ENCODE results near the gene TRIM23. TPM values are rescaled to one million over a fixed set of nuclear protein-coding genes. Genes with fewer than 3 reads are reported as not detected.

Gene TRIM23
- total RNA-seq, 2 experiments from 2014 or later: 9.9 to 10.3 TPM

- DNase-seq (no peak), ATAC-seq (no peak)
- Mint-ChIP-seq H3K9me3 (ENCODE audit: low read depth) (no peaks in the 10 kb centered on the region), H3K36me3 (peaks cover 67% of the 10 kb centered on the region), H3K4me1 (peaks cover 45% of the 10 kb centered on the region), H3K27ac (no peak overlapping the region), H3K27me3 (no peaks in the 10 kb centered on the region), H3K4me3 (no peak overlapping the region)
- CTCF ChIA-PET: no interaction called here
These were observed 68.8 kb downstream of the TRIM23 start for GRCh38 chr5:65555287-65555686.

GRCh38 chr5:65553941-65554340 lies 70.2 kb downstream of the TRIM23 start:
- ATAC-seq (no peak), DNase-seq (no peak)
- Mint-ChIP-seq H3K27ac (no peak overlapping the region), H3K4me1 (peaks cover 44% of the 10 kb centered on the region), H3K4me3 (no peak overlapping the region), H3K36me3 (peaks cover 70% of the 10 kb centered on the region), H3K27me3 (no peaks in the 10 kb centered on the region), H3K9me3 (ENCODE audit: low read depth) (no peaks in the 10 kb centered on the region)
- CTCF ChIA-PET: interaction anchor here (0.8 kb wide), 1 partner anchor 743 kb away, joined by 3 read pairs; no protein-coding TSS in a partner anchor

GRCh38 chr5:65548281-65548680 lies 75.9 kb downstream of the TRIM23 start:
- H3K9me3 Mint-ChIP-seq (ENCODE audit: low read depth): no peaks in the 10 kb centered on the region
- DNase-seq: peak; percentile 69
- peak; percentile 86 for ATAC-seq
- no peaks in the 10 kb centered on the region for H3K27me3 Mint-ChIP-seq
- CTCF ChIA-PET: no interaction called here
- no peak overlapping the region for H3K4me3 Mint-ChIP-seq
- peak overlapping the region; percentile 60 for H3K27ac Mint-ChIP-seq
- H3K4me1 Mint-ChIP-seq: peaks cover 44% of the 10 kb centered on the region
- peaks cover 74% of the 10 kb centered on the region for H3K36me3 Mint-ChIP-seq

- ATAC-seq: no peak
- H3K4me3 Mint-ChIP-seq: no peak overlapping the region
- no peak overlapping the region for H3K27ac Mint-ChIP-seq
- peaks cover 42% of the 10 kb centered on the region for H3K4me1 Mint-ChIP-seq
- CTCF ChIA-PET: interaction anchor here (1.2 kb wide), 1 partner anchor 63 kb away, joined by 4 read pairs; no protein-coding TSS in a partner anchor
- no peaks in the 10 kb centered on the region for H3K9me3 Mint-ChIP-seq (ENCODE audit: low read depth)
- H3K36me3 Mint-ChIP-seq: peaks cover 82% of the 10 kb centered on the region
- DNase-seq: no peak
- no peaks in the 10 kb centered on the region for H3K27me3 Mint-ChIP-seq
These were observed 78.0 kb downstream of the TRIM23 start for GRCh38 chr5:65546141-65546540.

GRCh38 chr5:65544473-65544872 lies 79.7 kb downstream of the TRIM23 start:
- peak overlapping the region; percentile 14 for H3K27ac Mint-ChIP-seq
- no peak overlapping the region for H3K4me3 Mint-ChIP-seq
- CTCF ChIA-PET: no interaction called here
- no peak for DNase-seq
- peaks cover 40% of the 10 kb centered on the region for H3K4me1 Mint-ChIP-seq
- no peak for ATAC-seq
- H3K9me3 Mint-ChIP-seq (ENCODE audit: low read depth): no peaks in the 10 kb centered on the region
- peaks cover 80% of the 10 kb centered on the region for H3K36me3 Mint-ChIP-seq
- no peaks in the 10 kb centered on the region for H3K27me3 Mint-ChIP-seq

GRCh38 chr5:65539827-65540226 lies 84.3 kb downstream of the TRIM23 start:
- H3K9me3 Mint-ChIP-seq (ENCODE audit: low read depth): no peaks in the 10 kb centered on the region
- no peak for ATAC-seq
- no peak for DNase-seq
- no peak overlapping the region for H3K4me3 Mint-ChIP-seq
- peaks cover 16% of the 10 kb centered on the region for H3K4me1 Mint-ChIP-seq
- CTCF ChIA-PET: interaction anchor here (0.6 kb wide), 1 partner anchor 25 kb away, joined by 4 read pairs; no protein-coding TSS in a partner anchor
- H3K27me3 Mint-ChIP-seq: no peaks in the 10 kb centered on the region
- H3K27ac Mint-ChIP-seq: no peak overlapping the region
- peaks cover 73% of the 10 kb centered on the region for H3K36me3 Mint-ChIP-seq

Other genes starting within 250 kb of the TRIM23 start
- 1 to 10 TPM; 2.8 to 4.0 TPM for gene ADAMTS6, start 142.4 kb downstream of the TRIM23 start, total RNA-seq
- gene CENPK, start 61.2 kb downstream of the TRIM23 start, total RNA-seq: 100 to 1,000 TPM in 1 of 2 experiments, 10 to 100 TPM in 1; 94.6 to 107 TPM
- gene PPWD1, start 61.0 kb downstream of the TRIM23 start, total RNA-seq: 10 to 100 TPM; 49.0 to 54.1 TPM
- 1 to 10 TPM; 3.9 to 5.9 TPM for gene SHLD3, start 694 bp upstream of the TRIM23 start, total RNA-seq
- 10 to 100 TPM; 18.5 to 23.4 TPM for gene TRAPPC13, start 694 bp upstream of the TRIM23 start, total RNA-seq
- 10 to 100 TPM; 12.5 to 14.0 TPM for gene SGTB, start 97.8 kb upstream of the TRIM23 start, total RNA-seq
- gene NLN, start 97.9 kb upstream of the TRIM23 start, total RNA-seq: 10 to 100 TPM; 15.8 to 19.6 TPM

Measured in activated CD8-positive, alpha-beta memory T cell treated with anti-CD3 and anti-CD28 coated beads, Interleukin-2, amount 10 ng/mL, durations not matched to agents 7 days and 5 days (primary cell).